DMS53 (cell line): ENCODE measurements around the gene ZNF296.

Experiments
- DNase-seq: peaks from one replicate; lab custom pipeline; 2025; lab: John Stamatoyannopoulos, UW

ZNF296 gene

DNA sequence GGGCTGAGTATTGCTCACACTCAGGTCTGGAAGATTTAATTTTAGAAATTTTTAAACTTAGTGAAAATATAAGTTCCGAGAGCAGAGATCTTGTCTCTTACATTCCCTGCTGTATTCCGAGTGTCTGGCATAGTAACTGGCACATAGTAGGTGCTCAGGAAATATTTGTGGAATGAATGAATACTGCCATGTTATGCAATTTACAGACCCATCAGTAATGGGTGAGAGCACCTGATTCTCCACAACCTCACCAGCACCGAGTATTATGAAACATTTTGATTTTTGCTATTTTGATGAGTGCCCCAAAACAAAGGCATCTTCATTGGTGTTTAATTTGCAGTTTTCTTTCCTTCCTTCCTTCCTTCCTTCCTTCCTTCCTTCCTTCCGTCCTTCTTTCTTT is 53.2 kb downstream of the ZNF296 start:
- no peak for DNase-seq

DNA sequence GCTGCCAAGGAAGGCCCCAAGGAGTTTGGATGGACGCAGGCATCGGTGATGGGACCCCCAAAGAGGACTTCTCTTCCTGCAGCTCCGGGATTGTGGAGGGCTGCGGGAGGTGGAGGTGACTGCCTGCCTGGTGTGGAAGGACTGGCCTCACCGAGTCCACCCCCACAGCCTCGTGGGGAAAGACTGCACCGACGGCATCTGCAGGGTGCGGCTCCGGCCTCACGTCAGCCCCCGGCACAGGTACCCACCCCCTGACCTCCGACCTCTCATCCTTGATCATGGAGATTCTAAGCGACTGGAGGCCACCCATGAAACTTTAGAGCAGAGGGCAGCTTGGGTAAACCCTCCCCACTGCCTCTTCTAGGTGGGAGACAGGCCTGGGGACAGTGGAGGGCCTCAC is 54.3 kb downstream of the ZNF296 start:
- no peak for DNase-seq
